Measurements from ENCODE around the gene C3orf20.

The C3orf20 gene

DNA sequence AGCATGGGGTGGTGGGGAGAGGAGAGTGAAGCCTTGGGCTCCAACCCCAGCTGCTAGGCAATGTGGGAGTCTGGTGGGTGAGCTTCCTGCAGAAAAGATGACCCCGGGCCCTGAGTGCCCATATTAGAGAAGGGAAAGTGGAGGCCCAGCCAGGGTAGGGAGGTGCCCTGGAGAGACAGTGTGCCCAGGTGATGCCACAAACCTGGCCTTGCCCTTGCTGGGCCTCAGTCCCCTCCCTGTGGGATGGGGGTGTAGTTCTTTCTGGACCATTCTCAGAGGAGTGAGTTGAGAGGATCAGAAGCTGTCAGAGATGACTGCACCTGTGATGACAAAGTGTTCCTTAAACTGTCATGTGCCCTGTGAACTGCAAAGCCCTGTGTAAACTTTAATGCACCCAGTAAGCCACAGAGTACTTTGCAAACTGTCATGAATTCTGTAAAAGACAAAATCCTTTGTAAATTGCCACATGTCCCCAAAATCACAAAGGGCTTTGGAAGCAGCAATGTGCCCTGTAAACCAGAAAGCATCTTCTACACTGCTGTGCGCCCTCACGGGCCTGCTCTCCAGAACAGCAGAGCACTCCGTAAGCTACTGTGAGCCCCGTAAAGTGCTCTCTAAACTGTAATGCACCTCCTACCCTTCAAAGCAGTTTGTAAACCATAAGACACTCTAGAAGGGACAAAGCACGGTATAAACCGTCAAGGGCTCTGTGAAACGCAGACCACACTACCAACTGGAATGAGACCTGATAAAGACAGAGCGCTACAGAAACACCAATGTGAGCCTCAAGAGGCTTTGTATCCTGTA, 92.5 kb downstream of the C3orf20 start:
- in situ Hi-C loops (cut with HindIII; ENCODE audit: low sequenced_read_pairs) = no loop called here
- DNase-seq (ENCODE audit: low read depth) = no peak
- TF ChIP-seq, protein P1, sequence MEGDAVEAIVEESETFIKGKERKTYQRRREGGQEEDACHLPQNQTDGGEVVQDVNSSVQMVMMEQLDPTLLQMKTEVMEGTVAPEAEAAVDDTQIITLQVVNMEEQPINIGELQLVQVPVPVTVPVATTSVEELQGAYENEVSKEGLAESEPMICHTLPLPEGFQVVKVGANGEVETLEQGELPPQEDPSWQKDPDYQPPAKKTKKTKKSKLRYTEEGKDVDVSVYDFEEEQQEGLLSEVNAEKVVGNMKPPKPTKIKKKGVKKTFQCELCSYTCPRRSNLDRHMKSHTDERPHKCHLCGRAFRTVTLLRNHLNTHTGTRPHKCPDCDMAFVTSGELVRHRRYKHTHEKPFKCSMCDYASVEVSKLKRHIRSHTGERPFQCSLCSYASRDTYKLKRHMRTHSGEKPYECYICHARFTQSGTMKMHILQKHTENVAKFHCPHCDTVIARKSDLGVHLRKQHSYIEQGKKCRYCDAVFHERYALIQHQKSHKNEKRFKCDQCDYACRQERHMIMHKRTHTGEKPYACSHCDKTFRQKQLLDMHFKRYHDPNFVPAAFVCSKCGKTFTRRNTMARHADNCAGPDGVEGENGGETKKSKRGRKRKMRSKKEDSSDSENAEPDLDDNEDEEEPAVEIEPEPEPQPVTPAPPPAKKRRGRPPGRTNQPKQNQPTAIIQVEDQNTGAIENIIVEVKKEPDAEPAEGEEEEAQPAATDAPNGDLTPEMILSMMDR (IDR thresholded peaks at IDR 0.05; ENCODE audit: low read depth, low read length, missing control alignments) = no peak
- H3K4me3 ChIP-seq (ENCODE audit: low read depth, low read length) = no peak overlapping the region

DNA sequence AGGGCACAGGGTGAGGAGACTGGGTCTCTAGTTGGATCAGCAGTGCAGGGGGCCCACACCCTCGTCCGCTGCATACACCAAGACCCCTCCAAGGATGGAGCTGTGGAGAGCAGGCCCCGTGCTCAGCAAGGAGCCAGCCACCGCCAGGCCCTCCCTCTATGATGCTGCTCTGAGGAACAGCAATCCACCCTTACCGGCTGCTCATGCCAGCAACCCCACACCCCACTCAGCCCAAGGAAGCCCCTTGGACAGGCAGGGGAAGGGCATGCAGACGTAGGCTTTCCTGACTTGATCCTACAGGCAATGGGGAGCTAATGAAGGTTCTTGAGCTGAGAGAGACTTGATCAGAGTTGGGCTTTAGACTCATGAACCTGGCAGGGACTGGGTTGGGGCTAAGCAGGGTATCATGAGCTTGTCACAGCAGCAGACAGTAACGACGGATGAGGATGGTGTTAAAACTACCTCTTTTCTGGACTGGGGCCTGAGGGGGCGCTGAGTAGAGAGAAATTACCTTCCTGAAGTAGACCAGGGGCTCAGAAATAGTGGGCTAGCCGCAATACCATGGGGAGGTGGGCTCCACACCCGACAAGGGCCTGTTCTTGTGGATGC, 93.3 kb downstream of the C3orf20 start:
- no peak overlapping the region for H3K4me3 ChIP-seq (ENCODE audit: low read depth, low read length)
- no peak for DNase-seq (ENCODE audit: low read depth)
- in situ Hi-C loops (cut with HindIII; ENCODE audit: low sequenced_read_pairs) = no loop called here
- TF ChIP-seq, protein P1 (IDR thresholded peaks at IDR 0.05; ENCODE audit: low read depth, low read length, missing control alignments) = no peak

DNA sequence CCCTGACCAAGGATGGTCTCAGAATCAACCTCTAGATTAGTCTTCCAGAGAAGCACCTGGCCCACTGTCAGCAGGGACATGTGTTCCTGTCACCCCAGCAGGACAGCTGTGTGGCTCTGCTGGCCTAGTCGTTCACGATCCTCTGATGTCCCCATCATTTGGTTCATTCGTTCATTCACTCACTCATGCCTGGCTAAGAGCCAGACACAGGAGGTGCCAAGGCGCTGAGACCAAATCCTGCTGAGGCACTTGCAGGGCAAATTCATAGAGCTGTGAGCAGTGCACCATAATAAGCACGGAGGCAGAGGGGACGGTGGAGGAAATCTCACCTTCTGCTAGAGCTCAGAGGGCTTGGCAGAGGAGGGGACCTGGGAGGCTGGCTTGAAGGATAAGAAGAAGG, 93.9 kb downstream of the C3orf20 start:
- TF ChIP-seq, protein P1 (IDR thresholded peaks at IDR 0.05; ENCODE audit: low read depth, low read length, missing control alignments) = no peak
- in situ Hi-C loops (cut with HindIII; ENCODE audit: low sequenced_read_pairs) = no loop called here
- H3K4me3 ChIP-seq (ENCODE audit: low read depth, low read length) = no peak overlapping the region
- no peak for DNase-seq (ENCODE audit: low read depth)

DNA sequence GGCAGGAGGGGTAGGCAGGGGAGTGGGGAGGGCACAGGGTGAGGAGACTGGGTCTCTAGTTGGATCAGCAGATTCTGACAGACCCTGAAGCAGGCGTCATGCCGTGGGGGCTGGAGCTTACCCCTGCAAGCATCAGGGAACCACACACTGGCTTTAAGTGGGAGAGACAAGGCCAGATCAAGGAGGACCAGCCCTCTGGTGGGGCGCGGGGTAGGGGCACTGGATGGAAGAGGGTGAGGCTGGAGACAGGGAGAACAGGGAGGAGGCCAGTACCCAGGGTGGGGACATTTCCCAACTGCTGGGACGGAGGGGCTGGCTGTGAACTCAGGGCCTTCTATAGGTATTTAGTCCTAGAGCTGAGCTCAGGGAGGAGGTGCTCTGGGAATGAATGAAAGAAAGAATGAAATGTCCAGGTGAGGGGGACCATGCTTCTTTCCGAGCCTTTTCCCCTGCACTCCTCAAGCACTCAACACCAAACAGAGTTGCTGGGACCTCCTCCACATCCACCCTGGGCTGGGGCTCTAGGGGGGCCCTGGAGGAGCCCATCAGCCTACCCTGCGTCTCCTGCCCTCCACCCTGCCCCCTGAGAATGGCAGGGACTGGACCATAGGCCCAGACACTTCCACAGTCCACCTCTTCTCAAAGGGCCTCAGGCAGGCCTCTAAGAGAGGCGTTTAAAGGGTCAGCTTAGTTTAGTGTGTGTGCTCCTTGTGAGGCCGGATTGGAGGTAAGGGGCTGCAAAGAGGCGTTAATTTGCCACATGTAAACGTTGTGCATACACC, 94.8 kb downstream of the C3orf20 start:
- H3K4me3 ChIP-seq (ENCODE audit: low read depth, low read length) = no peak overlapping the region
- TF ChIP-seq, protein P1 (IDR thresholded peaks at IDR 0.05; ENCODE audit: low read depth, low read length, missing control alignments) = no peak
- DNase-seq (ENCODE audit: low read depth) = no peak
- in situ Hi-C loops (cut with HindIII; ENCODE audit: low sequenced_read_pairs) = no loop called here

DNA sequence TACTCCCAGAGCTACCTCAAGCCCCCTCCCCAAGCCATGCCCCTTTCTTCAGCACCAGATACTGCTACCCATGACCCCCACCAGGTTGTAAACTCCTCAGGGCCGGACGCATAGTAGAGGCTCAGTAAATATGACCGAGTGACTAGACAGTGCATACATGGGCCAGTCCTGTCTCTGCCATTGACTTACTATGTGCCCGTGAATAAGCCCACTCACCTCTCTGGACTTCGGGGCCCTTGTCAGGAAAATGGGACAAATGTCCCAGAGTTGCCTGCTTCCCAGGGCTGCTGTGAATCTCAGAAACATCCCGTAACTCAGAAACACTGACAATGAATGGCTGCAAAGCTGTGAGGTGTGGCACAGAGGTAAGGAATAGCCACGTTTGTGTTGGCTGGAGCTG, 95.7 kb downstream of the C3orf20 start:
- in situ Hi-C loops (cut with HindIII; ENCODE audit: low sequenced_read_pairs) = no loop called here
- no peak for DNase-seq (ENCODE audit: low read depth)
- TF ChIP-seq, protein P1 (IDR thresholded peaks at IDR 0.05; ENCODE audit: low read depth, low read length, missing control alignments) = no peak
- H3K4me3 ChIP-seq (ENCODE audit: low read depth, low read length) = no peak overlapping the region

DNA sequence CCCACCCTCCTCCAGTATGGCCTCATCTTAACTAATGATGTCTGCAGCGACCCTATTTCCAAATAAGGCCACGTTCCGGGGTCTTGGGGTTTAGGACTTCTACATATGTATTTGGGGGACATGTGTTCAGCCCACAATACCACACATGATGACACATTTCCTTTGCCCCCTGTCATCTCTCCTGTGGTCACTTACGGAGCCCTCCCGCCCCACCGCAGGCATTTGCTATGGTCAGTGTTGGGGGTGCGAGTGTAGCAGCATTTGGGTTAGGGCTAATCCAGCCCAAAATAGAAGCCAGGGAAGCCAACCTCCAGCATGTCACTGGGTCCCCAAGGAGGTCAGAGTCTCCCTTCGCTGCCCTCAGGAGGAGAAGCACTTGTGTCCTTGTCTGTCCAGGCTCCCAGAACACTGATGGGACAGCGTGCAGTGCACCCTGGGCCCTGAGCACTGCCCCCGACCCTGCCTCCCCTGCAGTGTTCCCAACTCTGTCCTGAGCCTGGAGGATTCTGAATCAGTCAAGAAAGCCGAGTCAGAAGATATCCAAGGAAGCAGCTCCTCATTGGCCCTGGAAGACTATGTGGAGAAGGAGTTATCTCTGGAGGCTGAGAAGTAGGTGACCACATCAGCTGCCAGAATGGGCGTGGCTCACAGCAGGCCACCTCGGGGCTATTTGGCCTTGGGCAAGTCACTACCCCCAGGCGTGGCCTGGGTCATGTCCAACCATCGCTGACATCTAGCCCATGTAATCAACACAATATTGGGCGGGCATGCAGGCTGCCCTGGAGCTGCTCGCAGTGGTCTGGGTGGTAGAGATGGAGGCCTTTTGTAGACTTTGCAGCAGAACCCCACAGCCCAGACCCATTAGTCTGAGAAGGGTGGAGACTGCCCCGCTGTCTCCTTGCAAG, 96.9 kb downstream of the C3orf20 start:
- H3K4me3 ChIP-seq (ENCODE audit: low read depth, low read length) = no peak overlapping the region
- in situ Hi-C loops (cut with HindIII; ENCODE audit: low sequenced_read_pairs) = no loop called here
- no peak for DNase-seq (ENCODE audit: low read depth)
- TF ChIP-seq, protein P1 (IDR thresholded peaks at IDR 0.05; ENCODE audit: low read depth, low read length, missing control alignments) = no peak

All from astrocyte of the cerebellum (primary cell).